Tibial nerve (tissue), 4 donors: ENCODE measurements around the gene SLC35F1. TPM values are rescaled to one million over a fixed set of nuclear protein-coding genes. Genes with fewer than 3 reads are reported as not detected.
A peak's percentile ranks its signal among the peaks of the same experiment; 100 is the strongest.
"Not testable (repeated sequence)": the region's sequence is repeated elsewhere in the genome, so short reads cannot be mapped to it uniquely, and the experiment has no call there.

ENCODE experiments used
- DNase-seq, 2 donors: peaks; one replicate each; pipeline ENCODE4 v3.0.0-alpha.2; 2019; ENCODE audit warnings: low spot score in 2 of 2
- H3K27ac ChIP-seq, 4 donors: fragments of 200-600 bp; sonication (generic) in 3 of 4; one replicate each; pipeline ENCODE4 v1.5.1; 2017 to 2019; ENCODE audit warnings: mild to moderate bottlenecking in 1 of 4
- H3K27me3 ChIP-seq, 2 donors: fragments of 200-600 bp; sonication (generic) in 1 of 2; one replicate each; pipeline versions ENCODE4 v1.5.1 to v1.6.0; 2017 to 2019
- H3K36me3 ChIP-seq, 3 donors: fragments of 200-600 bp; sonication (generic); one replicate each; pipeline ENCODE4 v1.5.1; 2018 to 2019
- H3K4me1 ChIP-seq, 4 donors: fragments of 200-600 bp; sonication (generic) in 3 of 4; one replicate each; pipeline ENCODE4 v1.5.1; 2017 to 2019
- H3K4me3 ChIP-seq, 4 donors: fragments of 200-600 bp; sonication (generic) in 3 of 4; one replicate each; pipeline ENCODE4 v1.5.1; 2017 to 2019; ENCODE audit warnings: mild to moderate bottlenecking in 1 of 4, moderate library complexity in 1 of 4
- H3K9me3 ChIP-seq, 4 donors: fragments of 200-600 bp; sonication (generic) in 3 of 4; one replicate each; pipeline ENCODE4 v1.5.1; 2017 to 2019
- EP300 ChIP-seq, 2 donors: sonication (generic); formaldehyde crosslinking; IDR thresholded peaks; one replicate each; pipeline ENCODE4 v1.6.1; 2017; ENCODE audit warnings: antibody characterized with exemption in 2 of 2, mild to moderate bottlenecking in 1 of 2
- POLR2A ChIP-seq, 2 donors: fragments of 450-650 bp; IDR thresholded peaks; one replicate each; pipeline ENCODE4 v1.6.1; 2017; ENCODE audit warnings: antibody characterized with exemption in 2 of 2, mild to moderate bottlenecking in 2 of 2, moderate library complexity in 2 of 2
- WGBS, 2 donors: methylation state at CpG; one replicate each; pipeline ENCODE4 v1.1.5; 2018; 5-methylcytosine and 5-hydroxymethylcytosine counted together
- total RNA-seq, 4 donors: library from RNA; depleted of rRNA; stranded (reverse); fragments of >200 nt; gene quantifications; one replicate each; pipeline ENCODE4 v1.1.0, GENCODE V29; 2016
- TF ChIP-seq, protein P1 (sequence below), 5 experiments: fragments of 200-600 bp in 3 of 5; fragments of 450-650 bp in 2 of 5; sonication (generic) in 3 of 5; IDR thresholded peaks; one replicate each; pipeline ENCODE4 v1.5.1; 2016 to 2019; ENCODE audit warnings: antibody characterized with exemption in 5 of 5, mild to moderate bottlenecking in 3 of 5, moderate library complexity in 2 of 5

SLC35F1 gene
- total RNA-seq, 4 donors from 2014 or later: 12.7 to 40.4 (median 16.5) TPM

- DNase-seq: no peak
- H3K4me1 ChIP-seq: peaks cover 0 to 13% (median 2%) of the 10 kb centered on the region in 4 donors
- H3K27me3 ChIP-seq: no peaks in the 10 kb centered on the region
- WGBS, 2 donors: 26 to 31% methylated on average over 5 of the region's 5 CpGs
- H3K36me3 ChIP-seq: no peaks in the 10 kb centered on the region
- H3K27ac ChIP-seq: peak overlapping the region in 3 of 4 donors; percentile 28 to 82 (median 76)
- peak in 1 of 2 donors; percentile 77 for TF ChIP-seq EP300 (IDR thresholded peaks at IDR 0.05)
- TF ChIP-seq, protein P1, sequence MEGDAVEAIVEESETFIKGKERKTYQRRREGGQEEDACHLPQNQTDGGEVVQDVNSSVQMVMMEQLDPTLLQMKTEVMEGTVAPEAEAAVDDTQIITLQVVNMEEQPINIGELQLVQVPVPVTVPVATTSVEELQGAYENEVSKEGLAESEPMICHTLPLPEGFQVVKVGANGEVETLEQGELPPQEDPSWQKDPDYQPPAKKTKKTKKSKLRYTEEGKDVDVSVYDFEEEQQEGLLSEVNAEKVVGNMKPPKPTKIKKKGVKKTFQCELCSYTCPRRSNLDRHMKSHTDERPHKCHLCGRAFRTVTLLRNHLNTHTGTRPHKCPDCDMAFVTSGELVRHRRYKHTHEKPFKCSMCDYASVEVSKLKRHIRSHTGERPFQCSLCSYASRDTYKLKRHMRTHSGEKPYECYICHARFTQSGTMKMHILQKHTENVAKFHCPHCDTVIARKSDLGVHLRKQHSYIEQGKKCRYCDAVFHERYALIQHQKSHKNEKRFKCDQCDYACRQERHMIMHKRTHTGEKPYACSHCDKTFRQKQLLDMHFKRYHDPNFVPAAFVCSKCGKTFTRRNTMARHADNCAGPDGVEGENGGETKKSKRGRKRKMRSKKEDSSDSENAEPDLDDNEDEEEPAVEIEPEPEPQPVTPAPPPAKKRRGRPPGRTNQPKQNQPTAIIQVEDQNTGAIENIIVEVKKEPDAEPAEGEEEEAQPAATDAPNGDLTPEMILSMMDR (IDR thresholded peaks at IDR 0.05): no peak
- no peak overlapping the region for H3K4me3 ChIP-seq
- H3K9me3 ChIP-seq: no peaks in the 10 kb centered on the region
Observed at GRCh38 chr6:118012944-118013343, 105.9 kb downstream of the SLC35F1 start.

GRCh38 chr6:118016532-118016931 lies 109.5 kb downstream of the SLC35F1 start:
- H3K27me3 ChIP-seq: no peaks in the 10 kb centered on the region
- no peak for DNase-seq
- peak overlapping the region in 1 of 4 donors; percentile 16 for H3K27ac ChIP-seq
- H3K9me3 ChIP-seq: no peaks in the 10 kb centered on the region
- WGBS, 2 donors: 65 to 77% methylated on average over 2 of the region's 2 CpGs
- no peaks in the 10 kb centered on the region for H3K36me3 ChIP-seq
- H3K4me3 ChIP-seq: no peak overlapping the region
- H3K4me1 ChIP-seq: peaks cover 0 to 13% (median 2%) of the 10 kb centered on the region in 4 donors
- TF ChIP-seq, protein P1 (IDR thresholded peaks at IDR 0.05): no peak
- TF ChIP-seq POLR2A (IDR thresholded peaks at IDR 0.05): no peak

- no peak overlapping the region for H3K4me3 ChIP-seq
- DNase-seq: no peak
- 37 to 40% methylated on average over 2 of the region's 2 CpGs for WGBS, 2 donors
- no peak for TF ChIP-seq POLR2A (IDR thresholded peaks at IDR 0.05)
- TF ChIP-seq, protein P1 (IDR thresholded peaks at IDR 0.05): no peak
- no peak for TF ChIP-seq EP300 (IDR thresholded peaks at IDR 0.05)
- H3K36me3 ChIP-seq: no peaks in the 10 kb centered on the region
- H3K9me3 ChIP-seq: no peaks in the 10 kb centered on the region
- H3K4me1 ChIP-seq: peaks cover 0 to 13% (median 2%) of the 10 kb centered on the region in 4 donors
- H3K27ac ChIP-seq: peak overlapping the region in 1 of 4 donors; percentile 16
- H3K27me3 ChIP-seq: no peaks in the 10 kb centered on the region
Observed at GRCh38 chr6:118017301-118017848, 110.3 kb downstream of the SLC35F1 start.

- Histone ChIP-seq H3K4me3 (no peak overlapping the region), H3K27ac (peak overlapping the region in 2 of 4 donors; percentile 9 to 26), H3K27me3 (no peaks in the 10 kb centered on the region), H3K9me3 (no peaks in the 10 kb centered on the region), H3K36me3 (no peaks in the 10 kb centered on the region), H3K4me1 (no peaks in the 10 kb centered on the region)
- WGBS, 2 donors: 76 to 77% methylated on average over 3 of the region's 3 CpGs
- DNase-seq: no peak
- TF ChIP-seq, protein P1 (IDR thresholded peaks at IDR 0.05): no peak
- TF ChIP-seq EP300 (IDR thresholded peaks at IDR 0.05) (no peak), POLR2A (IDR thresholded peaks at IDR 0.05) (no peak)
Observed at GRCh38 chr6:118023771-118024170, 116.7 kb downstream of the SLC35F1 start.

- Histone ChIP-seq H3K9me3 (peaks cover 0 to 9% (median 0%) of the 10 kb centered on the region in 4 donors), H3K4me1 (no peaks in the 10 kb centered on the region), H3K4me3 (no peak overlapping the region), H3K36me3 (no peaks in the 10 kb centered on the region), H3K27ac (no peak overlapping the region), H3K27me3 (no peaks in the 10 kb centered on the region)
- DNase-seq: no peak
- TF ChIP-seq, protein P1 (IDR thresholded peaks at IDR 0.05): no peak
- WGBS, 2 donors: 59 to 77% methylated on average over 4 of the region's 4 CpGs
Observed at GRCh38 chr6:118029967-118030366, 122.9 kb downstream of the SLC35F1 start.

- not testable (repeated sequence) for H3K27ac ChIP-seq, DNase-seq, H3K27me3 ChIP-seq, H3K4me3 ChIP-seq, H3K36me3 ChIP-seq, H3K4me1 ChIP-seq
- 92 to 93% methylated on average over 3 of the region's 3 CpGs for WGBS, 2 donors
- H3K9me3 ChIP-seq: peaks cover 0 to 25% (median 1%) of the 10 kb centered on the region in 4 donors
Observed at GRCh38 chr6:118037479-118037878, 130.4 kb downstream of the SLC35F1 start.
